HG03159 (cell line): ENCODE results near the gene DDR1.
"Not testable (repeated sequence)": the region's sequence is repeated elsewhere in the genome, so short reads cannot be mapped to it uniquely, and the experiment has no call there.

Experiments used
- ATAC-seq: cut with Tn5 transposase; IDR thresholded peaks from one replicate; pipeline ENCODE4 v1.9.1; 2021; ENCODE audit warnings: mild to moderate bottlenecking, moderate library complexity; ENCODE audit not compliant: unreplicated experiment

DDR1 gene

GRCh38 chr6:30891816-30892538 is 7.7 kb downstream of the DDR1 start:
- no peak for ATAC-seq

- ATAC-seq: no peak
These were observed 8.8 kb downstream of the DDR1 start for GRCh38 chr6:30893001-30893591.

GRCh38 chr6:30893666-30894065 is 9.3 kb downstream of the DDR1 start:
- no peak for ATAC-seq

- no peak for ATAC-seq
These were observed 10.1 kb downstream of the DDR1 start for GRCh38 chr6:30894381-30894780.

- no peak for ATAC-seq
These were observed 10.6 kb downstream of the DDR1 start for GRCh38 chr6:30894935-30895334.

- ATAC-seq: no peak
These were observed 11.0 kb downstream of the DDR1 start for GRCh38 chr6:30895343-30895742.

GRCh38 chr6:30896541-30896940 is 12.2 kb downstream of the DDR1 start:
- ATAC-seq: no peak

- no peak for ATAC-seq
These were observed 13.6 kb downstream of the DDR1 start for GRCh38 chr6:30897882-30898281.

GRCh38 chr6:30898750-30899360 is 14.5 kb downstream of the DDR1 start:
- no peak for ATAC-seq

- ATAC-seq: no peak
These were observed 16.6 kb downstream of the DDR1 start for GRCh38 chr6:30900863-30901417.

GRCh38 chr6:30901436-30901835 is 17.1 kb downstream of the DDR1 start:
- no peak for ATAC-seq

GRCh38 chr6:30902196-30902595 is 17.9 kb downstream of the DDR1 start:
- ATAC-seq: not testable (repeated sequence)

GRCh38 chr6:30902709-30903108 is 18.4 kb downstream of the DDR1 start:
- ATAC-seq: no peak

GRCh38 chr6:30903236-30903635 is 18.9 kb downstream of the DDR1 start:
- ATAC-seq: no peak

GRCh38 chr6:30907290-30907757 is 23.0 kb downstream of the DDR1 start:
- not testable (repeated sequence) for ATAC-seq

GRCh38 chr6:30907758-30908591 is 23.7 kb downstream of the DDR1 start, which contains the start of gene GTF2H4:
GTF2H4 (plus strand) TSS chr6:30908207.
- ATAC-seq: peak; percentile 91

GRCh38 chr6:30908700-30909099 is 24.4 kb downstream of the DDR1 start:
- no peak for ATAC-seq

- not testable (repeated sequence) for ATAC-seq
These were observed 26.2 kb downstream of the DDR1 start for GRCh38 chr6:30910473-30910872.

- no peak for ATAC-seq
These were observed 28.6 kb downstream of the DDR1 start for GRCh38 chr6:30912746-30913520.

- ATAC-seq: peak; percentile 28
These were observed 29.4 kb downstream of the DDR1 start for GRCh38 chr6:30913721-30914075.
